Measurements from ENCODE around the gene PRDX3.

- TF ChIP-seq CTCF (IDR thresholded peaks at IDR 0.05; ENCODE audit: low read depth, low read length) = no peak
- TF ChIP-seq POLR2A (IDR thresholded peaks at IDR 0.05; ENCODE audit: extremely low read depth, insufficient read length) = no peak
- no peak for TF ChIP-seq MAX (IDR thresholded peaks at IDR 0.05; ENCODE audit: low read depth, low read length)
- no peak for TF ChIP-seq MYC (IDR thresholded peaks at IDR 0.05; ENCODE audit: low read depth, low read length)
Measured at GRCh38 chr10:119140603-119141245, 37.9 kb downstream of the PRDX3 start.
